Measurements from ENCODE around the gene FOXJ1.

FOXJ1 gene

GRCh38 chr17:76097716-76098295 lies 43.2 kb downstream of the FOXJ1 start:
- H2AFZ ChIP-seq (ENCODE audit: insufficient read depth, low read length, poor library complexity): no peak overlapping the region
- H3K9ac ChIP-seq (ENCODE audit: low read length): no peak overlapping the region
- no peak overlapping the region for H2AK5ac ChIP-seq (ENCODE audit: low read length)
- H3K79me1 ChIP-seq (ENCODE audit: low read length): no peaks in the 10 kb centered on the region
- no peak overlapping the region for H4K8ac ChIP-seq (ENCODE audit: low read depth, low read length)
- H3K4me2 ChIP-seq (ENCODE audit: low read length): no peak overlapping the region
- H3K4me1 ChIP-seq (ENCODE audit: control insufficient read depth in 1 of 2, insufficient read depth in 2 of 2, low read length in 2 of 2): peaks cover 3 to 6% of the 10 kb centered on the region in 2 experiments
- peaks cover 48 to 52% of the 10 kb centered on the region in 2 experiments for H3K36me3 ChIP-seq (ENCODE audit: control insufficient read depth in 1 of 2, insufficient read depth in 2 of 2, low read length in 2 of 2)
- no peak overlapping the region for H3K18ac ChIP-seq (ENCODE audit: low read length)
- WGBS (ENCODE audit: extremely low coverage, insufficient coverage, insufficient read length): no CpG with 5 or more reads among the region's 19 CpGs
- no peaks in the 10 kb centered on the region for H3K79me2 ChIP-seq (ENCODE audit: control insufficient read depth, insufficient read depth, low read length, poor library complexity)
- H2BK12ac ChIP-seq (ENCODE audit: low read length): no peak overlapping the region
- no peak overlapping the region for H3K4me3 ChIP-seq (ENCODE audit: low read depth, low read length)
- no peak overlapping the region for H4K91ac ChIP-seq (ENCODE audit: low read depth, low read length)
- no peak overlapping the region for H3K14ac ChIP-seq (ENCODE audit: low read length)
- H3K23ac ChIP-seq (ENCODE audit: low read length): no peak overlapping the region
- peaks cover 3% of the 10 kb centered on the region for H3K9me3 ChIP-seq (ENCODE audit: insufficient read depth, low read depth, low read length)
- no peaks in the 10 kb centered on the region for H3K27me3 ChIP-seq (ENCODE audit: insufficient read depth, low read length)
- no peak overlapping the region for H3K27ac ChIP-seq (ENCODE audit: low read depth, low read length)
- no peak overlapping the region for H4K12ac ChIP-seq (ENCODE audit: low read depth, low read length)
- no peak for DNase-seq
- H3K4ac ChIP-seq (ENCODE audit: low read depth, low read length): no peak overlapping the region
- H2BK120ac ChIP-seq (ENCODE audit: insufficient read depth, low read length, poor library complexity): no peak overlapping the region
- H2BK5ac ChIP-seq (ENCODE audit: low read depth, low read length, poor library complexity): no peak overlapping the region

GRCh38 chr17:76095943-76096342 lies 45.1 kb downstream of the FOXJ1 start:
- no peak overlapping the region for H3K27ac ChIP-seq (ENCODE audit: low read depth, low read length)
- no peak overlapping the region for H2BK5ac ChIP-seq (ENCODE audit: low read depth, low read length, poor library complexity)
- H3K9me3 ChIP-seq (ENCODE audit: insufficient read depth, low read depth, low read length): peaks cover 3% of the 10 kb centered on the region
- WGBS (ENCODE audit: extremely low coverage, insufficient coverage, insufficient read length): no CpG with 5 or more reads among the region's 13 CpGs
- H2AFZ ChIP-seq (ENCODE audit: insufficient read depth, low read length, poor library complexity): no peak overlapping the region
- no peak for DNase-seq
- no peak overlapping the region for H3K4me3 ChIP-seq (ENCODE audit: low read depth, low read length)
- H3K4me1 ChIP-seq (ENCODE audit: control insufficient read depth in 1 of 2, insufficient read depth in 2 of 2, low read length in 2 of 2): no peaks in the 10 kb centered on the region
- H3K14ac ChIP-seq (ENCODE audit: low read length): no peak overlapping the region
- H3K18ac ChIP-seq (ENCODE audit: low read length): no peak overlapping the region
- H3K4me2 ChIP-seq (ENCODE audit: low read length): no peak overlapping the region
- H3K23ac ChIP-seq (ENCODE audit: low read length): no peak overlapping the region
- H3K79me2 ChIP-seq (ENCODE audit: control insufficient read depth, insufficient read depth, low read length, poor library complexity): no peaks in the 10 kb centered on the region
- H2BK120ac ChIP-seq (ENCODE audit: insufficient read depth, low read length, poor library complexity): no peak overlapping the region
- H3K9ac ChIP-seq (ENCODE audit: low read length): no peak overlapping the region
- no peak overlapping the region for H3K4ac ChIP-seq (ENCODE audit: low read depth, low read length)
- H3K36me3 ChIP-seq (ENCODE audit: control insufficient read depth in 1 of 2, insufficient read depth in 2 of 2, low read length in 2 of 2): peaks cover 55 to 56% of the 10 kb centered on the region in 2 experiments
- no peak overlapping the region for H2BK12ac ChIP-seq (ENCODE audit: low read length)
- H3K27me3 ChIP-seq (ENCODE audit: insufficient read depth, low read length): no peaks in the 10 kb centered on the region
- H2AK5ac ChIP-seq (ENCODE audit: low read length): no peak overlapping the region
- no peak overlapping the region for H4K8ac ChIP-seq (ENCODE audit: low read depth, low read length)
- no peak overlapping the region for H4K91ac ChIP-seq (ENCODE audit: low read depth, low read length)
- no peak overlapping the region for H4K12ac ChIP-seq (ENCODE audit: low read depth, low read length)
- no peaks in the 10 kb centered on the region for H3K79me1 ChIP-seq (ENCODE audit: low read length)

- Histone ChIP-seq H3K27ac (ENCODE audit: low read depth, low read length) (no peak overlapping the region), H3K4ac (ENCODE audit: low read depth, low read length) (no peak overlapping the region), H3K4me2 (ENCODE audit: low read length) (no peak overlapping the region), H3K79me2 (ENCODE audit: control insufficient read depth, insufficient read depth, low read length, poor library complexity) (no peaks in the 10 kb centered on the region), H4K91ac (ENCODE audit: low read depth, low read length) (no peak overlapping the region), H3K14ac (ENCODE audit: low read length) (no peak overlapping the region), H3K27me3 (ENCODE audit: insufficient read depth, low read length) (no peaks in the 10 kb centered on the region), H2AFZ (ENCODE audit: insufficient read depth, low read length, poor library complexity) (no peak overlapping the region), H3K4me3 (ENCODE audit: low read depth, low read length) (no peak overlapping the region), H2AK5ac (ENCODE audit: low read length) (no peak overlapping the region), H3K18ac (ENCODE audit: low read length) (no peak overlapping the region), H2BK12ac (ENCODE audit: low read length) (no peak overlapping the region), H2BK5ac (ENCODE audit: low read depth, low read length, poor library complexity) (no peak overlapping the region), H4K12ac (ENCODE audit: low read depth, low read length) (no peak overlapping the region), H3K23ac (ENCODE audit: low read length) (no peak overlapping the region), H3K9ac (ENCODE audit: low read length) (no peak overlapping the region), H4K8ac (ENCODE audit: low read depth, low read length) (no peak overlapping the region), H3K9me3 (ENCODE audit: insufficient read depth, low read depth, low read length) (peaks cover 3% of the 10 kb centered on the region), H3K4me1 (ENCODE audit: control insufficient read depth in 1 of 2, insufficient read depth in 2 of 2, low read length in 2 of 2) (no peaks in the 10 kb centered on the region), H3K36me3 (ENCODE audit: control insufficient read depth in 1 of 2, insufficient read depth in 2 of 2, low read length in 2 of 2) (peaks cover 66 to 68% of the 10 kb centered on the region in 2 experiments), H3K79me1 (ENCODE audit: low read length) (no peaks in the 10 kb centered on the region), H2BK120ac (ENCODE audit: insufficient read depth, low read length, poor library complexity) (no peak overlapping the region)
- DNase-seq: no peak
- no CpG with 5 or more reads among the region's 11 CpGs for WGBS (ENCODE audit: extremely low coverage, insufficient coverage, insufficient read length)
Observed at GRCh38 chr17:76094046-76094445, 47.0 kb downstream of the FOXJ1 start.

GRCh38 chr17:76092526-76093413 lies 48.3 kb downstream of the FOXJ1 start:
- peaks cover 76 to 77% of the 10 kb centered on the region in 2 experiments for H3K36me3 ChIP-seq (ENCODE audit: control insufficient read depth in 1 of 2, insufficient read depth in 2 of 2, low read length in 2 of 2)
- H2AK5ac ChIP-seq (ENCODE audit: low read length): no peak overlapping the region
- H3K4me2 ChIP-seq (ENCODE audit: low read length): no peak overlapping the region
- H3K27me3 ChIP-seq (ENCODE audit: insufficient read depth, low read length): no peaks in the 10 kb centered on the region
- no peak overlapping the region for H4K8ac ChIP-seq (ENCODE audit: low read depth, low read length)
- H2AFZ ChIP-seq (ENCODE audit: insufficient read depth, low read length, poor library complexity): no peak overlapping the region
- H3K79me1 ChIP-seq (ENCODE audit: low read length): no peaks in the 10 kb centered on the region
- H3K14ac ChIP-seq (ENCODE audit: low read length): no peak overlapping the region
- H3K9me3 ChIP-seq (ENCODE audit: insufficient read depth, low read depth, low read length): peaks cover 3% of the 10 kb centered on the region
- no peak overlapping the region for H2BK5ac ChIP-seq (ENCODE audit: low read depth, low read length, poor library complexity)
- H3K27ac ChIP-seq (ENCODE audit: low read depth, low read length): no peak overlapping the region
- H2BK120ac ChIP-seq (ENCODE audit: insufficient read depth, low read length, poor library complexity): no peak overlapping the region
- H4K91ac ChIP-seq (ENCODE audit: low read depth, low read length): no peak overlapping the region
- no peaks in the 10 kb centered on the region for H3K4me1 ChIP-seq (ENCODE audit: control insufficient read depth in 1 of 2, insufficient read depth in 2 of 2, low read length in 2 of 2)
- no peak overlapping the region for H3K4me3 ChIP-seq (ENCODE audit: low read depth, low read length)
- no CpG with 5 or more reads among the region's 20 CpGs for WGBS (ENCODE audit: extremely low coverage, insufficient coverage, insufficient read length)
- H3K4ac ChIP-seq (ENCODE audit: low read depth, low read length): no peak overlapping the region
- H3K18ac ChIP-seq (ENCODE audit: low read length): no peak overlapping the region
- H3K23ac ChIP-seq (ENCODE audit: low read length): no peak overlapping the region
- DNase-seq: no peak
- H3K9ac ChIP-seq (ENCODE audit: low read length): no peak overlapping the region
- H2BK12ac ChIP-seq (ENCODE audit: low read length): no peak overlapping the region
- H4K12ac ChIP-seq (ENCODE audit: low read depth, low read length): no peak overlapping the region
- H3K79me2 ChIP-seq (ENCODE audit: control insufficient read depth, insufficient read depth, low read length, poor library complexity): no peaks in the 10 kb centered on the region
